Activated CD4-positive, CD25-positive, alpha-beta regulatory T cell (primary cell): ENCODE results near the gene ZCCHC2.

Experiments used
- DNase-seq, 4 experiments: peaks; one replicate each; lab custom pipeline; 2025; lab: John Stamatoyannopoulos, UW

Gene ZCCHC2

GRCh38 chr18:62537946-62538345, 15.1 kb downstream of the ZCCHC2 start:
- no peak for DNase-seq

- no peak for DNase-seq
These were observed 16.1 kb downstream of the ZCCHC2 start for GRCh38 chr18:62538881-62539280.

GRCh38 chr18:62539284-62540165, 16.7 kb downstream of the ZCCHC2 start:
- DNase-seq, result no peak

DNA sequence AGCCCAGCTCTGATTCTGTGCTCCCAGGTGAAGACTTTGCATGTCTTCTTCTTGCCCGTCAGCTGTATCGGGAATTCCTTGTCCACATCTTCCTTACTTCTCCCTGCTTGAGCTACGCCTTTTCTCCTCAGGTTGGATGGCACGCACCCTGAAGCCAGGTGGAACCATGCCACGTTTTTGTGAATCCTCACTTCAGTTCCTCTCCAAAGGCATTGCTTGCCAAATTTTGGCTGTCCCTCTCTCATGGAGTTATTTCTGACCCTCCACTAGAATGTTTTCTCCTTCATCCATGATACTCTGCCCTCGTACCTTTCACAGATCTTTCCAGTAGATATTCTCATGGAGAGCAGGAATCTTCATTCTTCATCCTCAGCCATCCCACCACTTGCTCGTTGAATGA, 20.2 kb downstream of the ZCCHC2 start:
- no peak for DNase-seq

GRCh38 chr18:62545098-62545497, 22.3 kb downstream of the ZCCHC2 start:
- DNase-seq, result no peak

DNA sequence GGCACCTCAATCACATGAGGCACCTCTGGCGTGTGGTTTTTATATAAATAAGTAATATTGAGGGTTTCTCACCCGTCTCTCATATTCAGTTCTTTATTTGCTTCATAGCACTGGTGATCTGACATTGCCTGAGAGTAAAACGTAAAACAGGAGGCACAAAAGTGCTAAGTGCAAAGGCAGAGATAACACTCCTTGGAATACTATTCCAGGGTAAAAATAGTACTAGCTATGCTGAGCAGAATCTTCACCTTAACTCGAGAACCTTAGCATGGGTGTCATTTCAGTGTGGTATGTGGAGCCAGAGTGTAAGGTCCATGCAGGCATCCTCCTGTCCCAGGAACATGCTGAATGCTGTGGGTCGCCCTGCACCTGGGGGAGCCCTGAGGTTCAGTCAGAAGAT, 26.9 kb downstream of the ZCCHC2 start:
- DNase-seq, result no peak

GRCh38 chr18:62550746-62551145, 27.9 kb downstream of the ZCCHC2 start:
- no peak for DNase-seq

GRCh38 chr18:62551972-62552513, 29.2 kb downstream of the ZCCHC2 start:
- no peak for DNase-seq

- DNase-seq, result no peak
These were observed 31.4 kb downstream of the ZCCHC2 start for GRCh38 chr18:62554061-62554815.

DNA sequence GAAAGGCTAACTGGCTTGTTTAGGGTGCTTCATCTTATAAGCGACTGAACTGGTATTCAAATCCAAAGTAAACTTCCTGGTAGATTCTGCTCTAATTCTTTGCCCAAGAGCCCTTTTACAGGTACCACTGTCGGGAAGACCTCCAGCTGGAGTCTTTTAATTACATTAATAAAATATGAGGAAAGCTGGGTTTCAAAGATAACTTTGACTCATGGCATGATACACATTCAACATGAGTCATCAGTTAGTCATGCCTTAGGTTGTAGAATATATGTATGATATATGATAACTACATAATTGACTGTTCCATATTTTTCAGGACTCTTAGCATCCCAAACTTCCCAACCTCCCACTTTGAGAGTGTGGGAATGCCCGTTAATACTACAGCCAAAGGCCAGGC, 32.3 kb downstream of the ZCCHC2 start:
- DNase-seq, result no peak

GRCh38 chr18:62556397-62556796, 33.6 kb downstream of the ZCCHC2 start:
- DNase-seq, result no peak

DNA sequence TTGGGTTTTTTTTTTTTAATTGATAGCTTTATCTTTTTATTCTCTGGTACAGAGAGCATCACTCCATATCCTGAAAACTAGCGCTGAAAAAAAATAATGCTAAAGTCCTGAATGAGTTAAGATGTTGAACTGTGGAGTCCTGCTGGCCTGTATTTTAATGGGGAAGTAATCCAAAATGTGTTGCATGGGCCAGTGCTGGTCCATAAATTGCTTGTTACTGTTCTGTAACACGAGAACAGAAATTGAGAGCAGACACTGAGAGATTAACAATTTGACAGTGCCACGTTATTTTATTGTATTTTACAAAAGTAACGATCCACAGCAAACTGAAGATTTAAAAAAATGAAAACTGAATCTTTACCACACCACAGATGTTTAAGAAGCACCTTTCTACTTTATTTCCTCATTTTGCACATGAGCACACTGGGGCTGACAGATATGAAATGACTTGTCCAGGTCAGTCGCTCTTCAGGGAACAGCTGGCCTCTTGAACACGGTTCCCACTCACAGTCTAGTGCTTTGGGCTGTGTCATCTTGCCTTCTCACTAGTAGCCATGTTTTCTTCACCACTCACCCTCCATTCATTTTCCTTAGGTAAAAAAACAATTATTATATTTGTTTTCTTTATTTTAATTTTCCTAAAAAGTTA, 35.3 kb downstream of the ZCCHC2 start:
- no peak for DNase-seq

DNA sequence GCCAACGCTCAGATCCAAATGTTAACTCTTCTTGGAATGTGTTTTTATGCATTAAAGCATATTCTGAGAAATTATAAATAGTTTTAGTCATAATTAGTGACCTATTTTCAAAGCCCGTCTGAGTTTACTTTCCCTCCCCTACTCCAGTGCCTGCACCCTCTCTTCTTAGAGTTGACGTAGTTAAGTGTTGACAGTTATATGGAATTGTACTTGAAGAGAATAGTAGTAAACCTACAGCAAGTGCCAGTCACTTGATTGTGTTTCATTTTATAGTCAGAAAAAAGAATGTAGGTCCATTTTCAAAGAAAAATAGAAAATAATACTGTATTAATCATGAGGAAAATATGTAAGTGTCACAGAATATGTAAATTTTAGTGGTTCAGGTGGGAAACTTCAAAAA, 41.2 kb downstream of the ZCCHC2 start:
- no peak for DNase-seq

DNA sequence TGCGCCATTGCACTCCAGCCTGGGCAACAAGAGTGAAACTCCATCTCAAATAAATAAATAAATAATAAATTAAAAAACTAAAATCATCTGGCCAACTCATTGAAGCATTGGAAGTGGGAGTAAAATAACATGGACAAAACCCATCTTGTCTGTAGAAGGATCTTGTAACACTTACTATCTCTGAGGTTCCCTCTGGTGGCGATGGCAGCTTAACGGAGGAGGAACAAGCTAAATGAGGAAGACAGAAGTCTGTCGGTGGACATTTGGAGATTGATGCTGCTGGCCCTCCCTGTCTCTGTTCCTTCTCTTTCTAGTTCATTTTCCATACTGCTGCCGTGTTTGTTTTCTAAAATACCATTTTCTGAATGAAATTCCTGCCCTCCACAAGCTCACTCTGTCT, 43.4 kb downstream of the ZCCHC2 start:
- no peak for DNase-seq

- DNase-seq, result no peak
These were observed 44.0 kb downstream of the ZCCHC2 start for GRCh38 chr18:62566818-62567217.

DNA sequence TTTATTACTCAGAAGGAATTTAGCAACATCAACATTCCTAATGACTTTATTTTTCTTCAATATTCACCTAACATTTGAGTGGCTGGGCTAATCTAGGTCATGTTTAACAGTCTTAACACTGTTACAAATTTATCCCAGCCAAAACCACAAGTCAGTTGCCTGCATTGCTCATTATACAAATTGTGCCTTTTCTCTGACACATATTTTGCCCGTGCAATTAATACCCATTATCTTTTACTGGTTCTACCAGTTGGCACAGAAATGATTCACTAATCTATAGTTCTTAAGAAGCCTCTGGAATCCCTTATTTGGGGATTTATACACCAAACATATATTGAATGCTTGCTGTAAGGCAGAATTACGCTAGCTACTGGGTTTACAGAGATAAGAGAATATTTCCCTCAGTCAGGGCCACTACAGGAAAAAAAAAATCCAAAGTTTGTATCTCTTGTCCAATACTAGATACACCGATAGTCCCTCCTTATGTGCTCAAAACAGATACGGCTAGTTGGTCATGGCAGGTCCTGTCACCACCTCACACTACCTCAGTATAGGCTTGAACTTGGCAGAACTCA, 46.3 kb downstream of the ZCCHC2 start:
- no peak for DNase-seq

GRCh38 chr18:62571037-62571436, 48.2 kb downstream of the ZCCHC2 start:
- DNase-seq, result no peak

DNA sequence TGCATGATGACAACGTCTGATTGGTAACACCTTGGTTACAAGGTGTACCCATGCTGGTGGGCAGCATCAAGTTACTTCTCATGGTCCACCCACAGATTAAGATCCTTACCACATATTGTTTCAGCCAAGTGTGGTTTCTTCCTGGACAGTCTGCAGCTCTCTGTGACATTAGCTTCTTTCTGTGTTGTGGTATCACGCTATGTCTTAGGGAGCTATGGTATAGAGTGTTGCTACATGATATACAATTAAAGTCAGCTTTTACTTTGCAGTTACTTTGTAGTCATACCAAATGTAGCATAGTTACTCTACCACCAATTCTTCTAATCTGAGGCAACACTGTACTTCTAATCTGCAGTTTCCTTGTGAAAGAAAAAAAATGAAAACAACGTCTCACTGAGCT, 48.8 kb downstream of the ZCCHC2 start:
- DNase-seq, result no peak

DNA sequence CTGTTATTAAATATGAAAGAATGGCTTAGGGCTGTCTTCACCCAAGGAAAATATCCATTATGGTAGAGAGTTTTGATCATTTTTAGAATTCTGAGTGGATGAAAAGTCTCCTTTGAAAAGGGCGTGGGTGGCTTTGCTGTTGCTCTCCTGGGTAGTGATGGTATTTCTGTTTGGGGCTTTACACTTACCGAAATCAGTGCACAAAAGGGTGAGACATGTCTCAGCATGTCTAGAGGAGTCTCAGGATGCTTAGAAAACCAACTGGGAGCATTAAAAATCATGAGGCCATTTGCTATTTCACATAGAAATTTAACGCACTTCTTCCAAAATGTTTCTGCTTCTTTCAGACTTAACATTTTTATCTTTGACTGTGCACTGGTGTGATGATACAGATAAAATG, 49.6 kb downstream of the ZCCHC2 start:
- no peak for DNase-seq

GRCh38 chr18:62574776-62575175, 52.0 kb downstream of the ZCCHC2 start:
- DNase-seq, result no peak

DNA sequence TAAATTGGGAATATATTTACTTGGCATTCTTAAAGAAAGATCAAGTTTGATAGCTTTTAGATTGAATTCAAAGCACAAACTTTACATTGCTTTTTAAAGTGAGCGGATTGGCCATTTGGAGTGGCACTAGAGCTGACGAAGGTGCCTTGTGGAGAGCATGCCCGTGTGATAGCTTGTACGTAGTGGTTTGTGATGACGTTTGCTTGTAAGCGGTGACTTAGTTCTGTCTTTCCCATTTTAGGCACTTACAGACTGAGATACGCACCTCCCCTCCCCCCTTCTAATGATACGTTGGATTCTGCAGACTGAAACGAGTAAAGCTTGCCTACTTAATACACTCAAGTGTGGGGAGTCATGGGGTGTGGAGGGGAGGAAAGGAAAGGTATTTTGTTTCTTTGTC, 53.4 kb downstream of the ZCCHC2 start:
- DNase-seq, result no peak

- DNase-seq, result no peak
These were observed 54.2 kb downstream of the ZCCHC2 start for GRCh38 chr18:62576845-62577512.
